SK-N-SH (cell line): Measurements from ENCODE around the gene OGFOD3.

Source experiments
- EZH2phosphoT487 ChIP-seq: fragments of 200-600 bp; sonication (generic); IDR thresholded peaks from 2 replicates; pipeline ENCODE4 v1.6.1; 2017; ENCODE audit warnings: low read depth, mixed run types, mild to moderate bottlenecking, antibody characterized with exemption, moderate library complexity, borderline replicate concordance
- GABPA ChIP-seq: IDR thresholded peaks from 2 replicates; pipeline ENCODE4 v1.4.0; 2012; ENCODE audit warnings: low read depth, mild to moderate bottlenecking
- SIN3A ChIP-seq: IDR thresholded peaks from 2 replicates; pipeline ENCODE4 v1.6.1; 2012; ENCODE audit warnings: low read depth, mild to moderate bottlenecking, low read length, moderate library complexity, borderline replicate concordance
- TF ChIP-seq, protein P1 (sequence below): fragments of 200-600 bp; sonication (generic); IDR thresholded peaks from 2 replicates; pipeline ENCODE4 v1.6.1; 2017; ENCODE audit warnings: antibody characterized with exemption, mild to moderate bottlenecking, moderate library complexity

GRCh38 chr17:82429824-82430223 lies 11.4 kb upstream of the OGFOD3 start:
- TF ChIP-seq SIN3A (no peak), GABPA (no peak), EZH2phosphoT487 (no peak)
- TF ChIP-seq, protein P1, sequence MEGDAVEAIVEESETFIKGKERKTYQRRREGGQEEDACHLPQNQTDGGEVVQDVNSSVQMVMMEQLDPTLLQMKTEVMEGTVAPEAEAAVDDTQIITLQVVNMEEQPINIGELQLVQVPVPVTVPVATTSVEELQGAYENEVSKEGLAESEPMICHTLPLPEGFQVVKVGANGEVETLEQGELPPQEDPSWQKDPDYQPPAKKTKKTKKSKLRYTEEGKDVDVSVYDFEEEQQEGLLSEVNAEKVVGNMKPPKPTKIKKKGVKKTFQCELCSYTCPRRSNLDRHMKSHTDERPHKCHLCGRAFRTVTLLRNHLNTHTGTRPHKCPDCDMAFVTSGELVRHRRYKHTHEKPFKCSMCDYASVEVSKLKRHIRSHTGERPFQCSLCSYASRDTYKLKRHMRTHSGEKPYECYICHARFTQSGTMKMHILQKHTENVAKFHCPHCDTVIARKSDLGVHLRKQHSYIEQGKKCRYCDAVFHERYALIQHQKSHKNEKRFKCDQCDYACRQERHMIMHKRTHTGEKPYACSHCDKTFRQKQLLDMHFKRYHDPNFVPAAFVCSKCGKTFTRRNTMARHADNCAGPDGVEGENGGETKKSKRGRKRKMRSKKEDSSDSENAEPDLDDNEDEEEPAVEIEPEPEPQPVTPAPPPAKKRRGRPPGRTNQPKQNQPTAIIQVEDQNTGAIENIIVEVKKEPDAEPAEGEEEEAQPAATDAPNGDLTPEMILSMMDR = no peak
